GM18868 (cell line): ENCODE results near the gene CMKLR1.
A peak's percentile ranks its signal among the peaks of the same experiment; 100 is the strongest.

Experiments used
- ATAC-seq: cut with Tn5 transposase; IDR thresholded peaks from one replicate; pipeline ENCODE4 v1.9.1; 2021; ENCODE audit warnings: mild to moderate bottlenecking, moderate library complexity; ENCODE audit not compliant: unreplicated experiment

The CMKLR1 gene

GRCh38 chr12:108337235-108338223 is 1.6 kb downstream of the CMKLR1 start:
- peak; percentile 30 for ATAC-seq

GRCh38 chr12:108335349-108336119 is 3.6 kb downstream of the CMKLR1 start:
- peak; percentile 66 for ATAC-seq

GRCh38 chr12:108333898-108334699 is 5.0 kb downstream of the CMKLR1 start:
- peak; percentile 39 for ATAC-seq

GRCh38 chr12:108332791-108333382 is 6.2 kb downstream of the CMKLR1 start:
- no peak for ATAC-seq

GRCh38 chr12:108328420-108328819 is 10.7 kb downstream of the CMKLR1 start:
- no peak for ATAC-seq

GRCh38 chr12:108327621-108328344 is 11.3 kb downstream of the CMKLR1 start:
- no peak for ATAC-seq

- no peak for ATAC-seq
These were observed 12.8 kb downstream of the CMKLR1 start for GRCh38 chr12:108326254-108326750.

GRCh38 chr12:108325549-108325948 is 13.6 kb downstream of the CMKLR1 start:
- no peak for ATAC-seq

GRCh38 chr12:108325018-108325358 is 14.1 kb downstream of the CMKLR1 start:
- no peak for ATAC-seq

- ATAC-seq, result no peak
These were observed 14.6 kb downstream of the CMKLR1 start for GRCh38 chr12:108324351-108325017.

GRCh38 chr12:108323581-108323980 is 15.5 kb downstream of the CMKLR1 start:
- ATAC-seq, result no peak

GRCh38 chr12:108322998-108323397 is 16.1 kb downstream of the CMKLR1 start:
- ATAC-seq, result no peak

GRCh38 chr12:108321688-108322087 is 17.4 kb downstream of the CMKLR1 start:
- ATAC-seq, result no peak

- peak; percentile 83 for ATAC-seq
These were observed 18.4 kb downstream of the CMKLR1 start for GRCh38 chr12:108320507-108321293.

GRCh38 chr12:108319277-108320234 is 19.6 kb downstream of the CMKLR1 start:
- ATAC-seq, result no peak

GRCh38 chr12:108318472-108319275 is 20.4 kb downstream of the CMKLR1 start:
- ATAC-seq, result no peak
